Ishikawa (cell line): ENCODE data around the gene PHRF1.

ENCODE experiments used
- EP300 ChIP-seq: IDR thresholded peaks from 2 replicates; pipeline ENCODE4 v1.6.1; 2012; ENCODE audit warnings: borderline replicate concordance
- NFIC ChIP-seq: IDR thresholded peaks from 2 replicates; pipeline ENCODE4 v1.6.1; 2012
- TAF1 ChIP-seq: IDR thresholded peaks from 2 replicates; pipeline ENCODE4 v1.6.1; 2012; ENCODE audit warnings: low read depth, mild to moderate bottlenecking
- USF1 ChIP-seq: IDR thresholded peaks from 2 replicates; pipeline ENCODE4 v1.6.1; 2012
- YY1 ChIP-seq: IDR thresholded peaks from 2 replicates; pipeline ENCODE4 v1.6.1; 2012; ENCODE audit warnings: low read depth
- TF ChIP-seq, protein P1 (sequence below): IDR thresholded peaks from 2 replicates; pipeline ENCODE4 v1.6.1; 2012; ENCODE audit warnings: low read depth, mild to moderate bottlenecking

- no peak for TF ChIP-seq NFIC
- no peak for TF ChIP-seq YY1
- TF ChIP-seq, protein P1, sequence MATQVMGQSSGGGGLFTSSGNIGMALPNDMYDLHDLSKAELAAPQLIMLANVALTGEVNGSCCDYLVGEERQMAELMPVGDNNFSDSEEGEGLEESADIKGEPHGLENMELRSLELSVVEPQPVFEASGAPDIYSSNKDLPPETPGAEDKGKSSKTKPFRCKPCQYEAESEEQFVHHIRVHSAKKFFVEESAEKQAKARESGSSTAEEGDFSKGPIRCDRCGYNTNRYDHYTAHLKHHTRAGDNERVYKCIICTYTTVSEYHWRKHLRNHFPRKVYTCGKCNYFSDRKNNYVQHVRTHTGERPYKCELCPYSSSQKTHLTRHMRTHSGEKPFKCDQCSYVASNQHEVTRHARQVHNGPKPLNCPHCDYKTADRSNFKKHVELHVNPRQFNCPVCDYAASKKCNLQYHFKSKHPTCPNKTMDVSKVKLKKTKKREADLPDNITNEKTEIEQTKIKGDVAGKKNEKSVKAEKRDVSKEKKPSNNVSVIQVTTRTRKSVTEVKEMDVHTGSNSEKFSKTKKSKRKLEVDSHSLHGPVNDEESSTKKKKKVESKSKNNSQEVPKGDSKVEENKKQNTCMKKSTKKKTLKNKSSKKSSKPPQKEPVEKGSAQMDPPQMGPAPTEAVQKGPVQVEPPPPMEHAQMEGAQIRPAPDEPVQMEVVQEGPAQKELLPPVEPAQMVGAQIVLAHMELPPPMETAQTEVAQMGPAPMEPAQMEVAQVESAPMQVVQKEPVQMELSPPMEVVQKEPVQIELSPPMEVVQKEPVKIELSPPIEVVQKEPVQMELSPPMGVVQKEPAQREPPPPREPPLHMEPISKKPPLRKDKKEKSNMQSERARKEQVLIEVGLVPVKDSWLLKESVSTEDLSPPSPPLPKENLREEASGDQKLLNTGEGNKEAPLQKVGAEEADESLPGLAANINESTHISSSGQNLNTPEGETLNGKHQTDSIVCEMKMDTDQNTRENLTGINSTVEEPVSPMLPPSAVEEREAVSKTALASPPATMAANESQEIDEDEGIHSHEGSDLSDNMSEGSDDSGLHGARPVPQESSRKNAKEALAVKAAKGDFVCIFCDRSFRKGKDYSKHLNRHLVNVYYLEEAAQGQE, result no peak
- TF ChIP-seq USF1, result no peak
- TF ChIP-seq TAF1, result no peak
- no peak for TF ChIP-seq EP300
These were observed 9.2 kb upstream of the PHRF1 start for GRCh38 chr11:567011-567628.
